ENCODE results near the gene ANTXR1. TPM values are rescaled to one million over a fixed set of nuclear protein-coding genes. Genes with fewer than 3 reads are reported as not detected.

ANTXR1 gene
- total RNA-seq, 1 experiment from 2014 or later = 37.3 TPM

DNA sequence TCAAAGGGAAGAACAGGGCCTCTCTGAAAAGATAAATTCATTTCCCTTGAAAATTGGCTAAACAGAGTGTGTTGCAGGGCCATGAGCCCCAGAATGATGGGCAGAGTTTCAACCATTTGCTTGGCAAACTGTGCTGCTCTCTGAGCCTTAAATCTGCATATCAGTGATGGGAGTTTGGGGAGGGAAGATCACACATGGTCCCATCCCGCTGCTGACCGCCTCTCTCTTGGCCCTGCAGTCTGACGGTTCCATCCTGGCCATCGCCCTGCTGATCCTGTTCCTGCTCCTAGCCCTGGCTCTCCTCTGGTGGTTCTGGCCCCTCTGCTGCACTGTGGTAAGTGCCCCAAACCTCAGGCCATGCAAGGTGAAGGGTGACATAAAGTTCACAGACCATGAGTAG lies 139.0 kb downstream of the ANTXR1 start:
- H3K4me3 Mint-ChIP-seq = no peak overlapping the region
- no peak overlapping the region for H3K27ac Mint-ChIP-seq
- H3K4me1 Mint-ChIP-seq = peaks cover 22 to 27% of the 10 kb centered on the region in 2 experiments
- peaks cover 6 to 14% (median 7%) of the 10 kb centered on the region in 3 experiments; a peak in 3 of 7 replicates for H3K36me3 Mint-ChIP-seq (ENCODE audit: insufficient read depth in 1 of 3, low read depth in 3 of 3)
- no peak overlapping the region for H3K9ac ChIP-seq (ENCODE audit: extremely low read depth, insufficient read length, low read length)
- H2BK15ac ChIP-seq (ENCODE audit: low read depth, low read length) = no peak overlapping the region
- no peak overlapping the region for H2AK5ac ChIP-seq (ENCODE audit: insufficient read length, low read length)
- H4K8ac ChIP-seq (replicated peaks; ENCODE audit: insufficient read length, low read depth, low read length) = no peak overlapping the region
- no peaks in the 10 kb centered on the region for H3K9me3 ChIP-seq (ENCODE audit: control insufficient read depth, low read depth, low read length)
- no peak overlapping the region for H3K18ac ChIP-seq (ENCODE audit: insufficient read length, low read depth, low read length)
- no peak overlapping the region for H3K4me2 ChIP-seq (ENCODE audit: insufficient read depth, insufficient read length, low read length)
- H2BK120ac ChIP-seq (ENCODE audit: low read depth, low read length, poor library complexity, severe bottlenecking) = no peak overlapping the region
- H4K5ac ChIP-seq (ENCODE audit: insufficient read length, low read depth, low read length) = no peak overlapping the region
- no peak overlapping the region; the same call in 1 of the 2 replicates for H3K14ac ChIP-seq (ENCODE audit: insufficient read depth, low read length)
- H3K27me3 Mint-ChIP-seq (ENCODE audit: low read depth) = no peaks in the 10 kb centered on the region
- H3K27ac ChIP-seq (ENCODE audit: insufficient read length, low read depth, low read length) = no peak overlapping the region
- no peak overlapping the region for H2AFZ ChIP-seq (ENCODE audit: low read length)
- no peaks in the 10 kb centered on the region for H3K4me1 ChIP-seq (ENCODE audit: insufficient read depth, low read length)
- no peak overlapping the region for H3K23ac ChIP-seq (ENCODE audit: insufficient read length, low read depth, low read length)
- no peaks in the 10 kb centered on the region for H3K23me2 ChIP-seq (ENCODE audit: insufficient read length, low read depth, low read length, poor library complexity, severe bottlenecking)
- no peaks in the 10 kb centered on the region for H3K79me1 ChIP-seq (ENCODE audit: insufficient read depth, low read depth, low read length, poor library complexity, severe bottlenecking)
- peaks cover 2% of the 10 kb centered on the region for H4K20me1 ChIP-seq (ENCODE audit: control insufficient read depth, insufficient read depth, insufficient read length)
- DNase-seq = no peak
- no peak overlapping the region for H2BK20ac ChIP-seq (ENCODE audit: low read depth, low read length, poor library complexity, severe bottlenecking)
- H3K4ac ChIP-seq (ENCODE audit: low read depth, low read length) = no peak overlapping the region
- no peaks in the 10 kb centered on the region for H3K27me3 ChIP-seq (ENCODE audit: insufficient read depth, low read length)
- no peak overlapping the region for H2BK12ac ChIP-seq (ENCODE audit: insufficient read length, low read depth, low read length)
- H4K91ac ChIP-seq (ENCODE audit: insufficient read length, low read depth, low read length) = no peak overlapping the region
- H3K9me3 Mint-ChIP-seq = no peaks in the 10 kb centered on the region
- H3T11ph ChIP-seq (ENCODE audit: low read length) = no peak overlapping the region
- H2BK5ac ChIP-seq (ENCODE audit: insufficient read length, low read length) = no peak overlapping the region
- TF ChIP-seq, protein P1, sequence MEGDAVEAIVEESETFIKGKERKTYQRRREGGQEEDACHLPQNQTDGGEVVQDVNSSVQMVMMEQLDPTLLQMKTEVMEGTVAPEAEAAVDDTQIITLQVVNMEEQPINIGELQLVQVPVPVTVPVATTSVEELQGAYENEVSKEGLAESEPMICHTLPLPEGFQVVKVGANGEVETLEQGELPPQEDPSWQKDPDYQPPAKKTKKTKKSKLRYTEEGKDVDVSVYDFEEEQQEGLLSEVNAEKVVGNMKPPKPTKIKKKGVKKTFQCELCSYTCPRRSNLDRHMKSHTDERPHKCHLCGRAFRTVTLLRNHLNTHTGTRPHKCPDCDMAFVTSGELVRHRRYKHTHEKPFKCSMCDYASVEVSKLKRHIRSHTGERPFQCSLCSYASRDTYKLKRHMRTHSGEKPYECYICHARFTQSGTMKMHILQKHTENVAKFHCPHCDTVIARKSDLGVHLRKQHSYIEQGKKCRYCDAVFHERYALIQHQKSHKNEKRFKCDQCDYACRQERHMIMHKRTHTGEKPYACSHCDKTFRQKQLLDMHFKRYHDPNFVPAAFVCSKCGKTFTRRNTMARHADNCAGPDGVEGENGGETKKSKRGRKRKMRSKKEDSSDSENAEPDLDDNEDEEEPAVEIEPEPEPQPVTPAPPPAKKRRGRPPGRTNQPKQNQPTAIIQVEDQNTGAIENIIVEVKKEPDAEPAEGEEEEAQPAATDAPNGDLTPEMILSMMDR (conservative IDR thresholded peaks at IDR 0.05) = no peak
- no peak overlapping the region for H3K56ac ChIP-seq (ENCODE audit: insufficient read length, low read depth, low read length)
- no peaks in the 10 kb centered on the region for H3K79me2 ChIP-seq (ENCODE audit: insufficient read depth, low read length)
- no CpG with 5 or more reads among the region's 4 CpGs for WGBS (ENCODE audit: extremely low coverage, insufficient read length, low lambda C conversion rate)
